ENCODE results near the gene EFNA2.

EFNA2 gene

GRCh38 chr19:1288833-1289685, 3.4 kb downstream of the EFNA2 start:
- no peak for DNase-seq (ENCODE audit: low read depth)
- no peak for TF ChIP-seq CTCF (conservative IDR thresholded peaks at IDR 0.05; ENCODE audit: low read depth, low read length)
- no peak overlapping the region for H3K4me3 ChIP-seq (ENCODE audit: low read depth, low read length)

- no peak for TF ChIP-seq CTCF (conservative IDR thresholded peaks at IDR 0.05; ENCODE audit: low read depth, low read length)
- H3K4me3 ChIP-seq (ENCODE audit: low read depth, low read length), result no peak overlapping the region
- DNase-seq (ENCODE audit: low read depth), result no peak
Observed at GRCh38 chr19:1289686-1290025, 4.0 kb downstream of the EFNA2 start.

GRCh38 chr19:1290196-1290702, 4.6 kb downstream of the EFNA2 start:
- no peak for DNase-seq (ENCODE audit: low read depth)
- H3K4me3 ChIP-seq (ENCODE audit: low read depth, low read length), result no peak overlapping the region
- TF ChIP-seq CTCF (conservative IDR thresholded peaks at IDR 0.05; ENCODE audit: low read depth, low read length), result no peak

- no peak for DNase-seq (ENCODE audit: low read depth)
- TF ChIP-seq CTCF (conservative IDR thresholded peaks at IDR 0.05; ENCODE audit: low read depth, low read length), result no peak
- H3K4me3 ChIP-seq (ENCODE audit: low read depth, low read length), result no peak overlapping the region
Observed at GRCh38 chr19:1290703-1291651, 5.3 kb downstream of the EFNA2 start.

- no peak overlapping the region for H3K4me3 ChIP-seq (ENCODE audit: low read depth, low read length)
- DNase-seq (ENCODE audit: low read depth), result no peak
- TF ChIP-seq CTCF (conservative IDR thresholded peaks at IDR 0.05; ENCODE audit: low read depth, low read length), result no peak
Observed at GRCh38 chr19:1291761-1292418, 6.2 kb downstream of the EFNA2 start.

GRCh38 chr19:1292419-1293151, 6.9 kb downstream of the EFNA2 start:
- no peak for DNase-seq (ENCODE audit: low read depth)
- no peak overlapping the region for H3K4me3 ChIP-seq (ENCODE audit: low read depth, low read length)
- TF ChIP-seq CTCF (conservative IDR thresholded peaks at IDR 0.05; ENCODE audit: low read depth, low read length), result no peak
